CD4-positive, alpha-beta T cell treated with Interleukin-6 for 4 hours (primary cell): ENCODE data around the gene MCHR1.

Experiments used
- DNase-seq: peaks from one replicate; pipeline ENCODE4 v3.0.0-alpha.2; 2020; ENCODE audit warnings: mixed read lengths

Gene MCHR1

DNA sequence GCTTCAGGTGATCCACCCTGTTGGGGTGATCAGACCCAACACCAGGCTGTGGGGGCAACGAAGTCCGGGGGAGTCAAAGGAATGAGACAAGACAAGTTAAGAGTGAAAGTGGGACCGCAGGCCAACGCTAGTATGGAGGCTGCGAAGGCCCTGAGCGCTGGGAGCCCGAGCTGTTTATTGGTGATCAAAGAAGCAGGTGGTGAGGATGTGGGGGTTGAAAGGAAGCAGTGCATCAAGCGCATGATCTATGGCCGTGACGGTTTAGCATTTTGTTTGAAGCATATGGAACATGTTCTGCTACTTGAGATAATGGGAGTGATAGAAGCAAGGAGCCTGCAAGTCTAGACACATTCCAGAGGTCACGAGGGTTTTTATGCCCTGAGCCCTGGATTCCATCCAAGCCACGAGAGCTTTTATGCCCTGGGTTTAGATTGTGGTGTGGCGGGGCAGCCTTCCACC lies 49.5 kb downstream of the MCHR1 start:
- DNase-seq: peak; percentile 83

DNA sequence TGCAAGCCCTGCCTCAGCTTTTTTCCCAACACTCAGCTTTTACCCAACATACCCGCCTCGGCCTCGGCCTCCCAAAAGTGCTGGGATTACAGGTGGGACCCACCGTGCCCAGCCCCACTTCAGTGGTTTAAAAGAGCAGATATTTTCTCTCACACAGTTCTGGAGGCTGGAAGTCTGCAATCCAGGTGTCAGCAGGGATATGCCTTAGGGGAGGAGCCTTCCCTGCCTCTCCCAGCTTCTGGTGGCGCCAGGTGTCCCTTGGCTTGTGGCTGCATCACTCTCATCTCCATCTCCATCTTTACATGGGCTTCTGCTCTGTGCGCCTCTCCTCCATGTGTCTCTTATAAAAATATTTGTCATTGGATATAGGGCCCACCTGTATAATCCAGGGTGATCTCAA lies 50.0 kb downstream of the MCHR1 start:
- DNase-seq: no peak
